DND-41 (cell line): Measurements from ENCODE around the gene GPC6.

Experiments
- CTCF ChIP-seq: IDR thresholded peaks from 2 replicates; pipeline ENCODE4 v1.5.1; 2012; ENCODE audit warnings: borderline replicate concordance, low read length, moderate library complexity, mild to moderate bottlenecking; ENCODE audit not compliant: poor library complexity, severe bottlenecking; ENCODE audit errors: extremely low read depth
- EZH2 ChIP-seq: IDR thresholded peaks from 3 replicates; pipeline ENCODE4 v1.6.1; 2012; ENCODE audit warnings: borderline replicate concordance, low read depth, mild to moderate bottlenecking, moderate library complexity, low read length, inconsistent platforms; ENCODE audit not compliant: severe bottlenecking

GRCh38 chr13:93472296-93472695 lies 245.7 kb downstream of the GPC6 start:
- TF ChIP-seq CTCF (no peak), EZH2 (no peak)
